GM12892 (cell line): ENCODE measurements around the gene SENP1.

Experiments used
- POLR2A ChIP-seq: IDR thresholded peaks from 2 replicates; pipeline ENCODE4 v1.6.1; 2011; ENCODE audit warnings: low read depth, low read length, control low read depth
- POLR2AphosphoS5 ChIP-seq: IDR thresholded peaks from 2 replicates; pipeline ENCODE4 v1.6.1; 2011; ENCODE audit warnings: low read depth, low read length, control low read depth

DNA sequence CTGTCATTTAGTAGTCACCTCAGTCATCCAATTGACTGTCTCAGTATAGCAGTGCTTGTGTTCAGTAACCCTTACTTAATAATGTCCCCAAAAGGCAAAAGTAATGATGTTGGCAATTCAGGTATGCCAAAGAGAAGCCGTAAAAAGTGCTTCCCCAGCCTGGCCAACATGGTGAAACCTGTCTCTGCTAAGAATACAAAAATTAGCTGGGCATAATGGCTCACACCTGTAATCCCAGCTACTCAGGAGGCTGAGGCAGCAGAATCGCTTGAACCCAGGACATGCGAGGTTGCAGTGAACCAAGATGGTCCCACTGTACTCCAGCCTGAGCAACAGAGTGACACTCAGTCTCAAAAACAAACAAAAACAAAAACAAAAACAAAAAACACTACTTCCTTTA is 33.6 kb downstream of the SENP1 start:
- TF ChIP-seq POLR2A (no peak), POLR2AphosphoS5 (no peak)
